Activated CD4-positive, CD25-positive, alpha-beta regulatory T cell (primary cell): ENCODE measurements around the gene ANO1.

Experiments used
- DNase-seq, 4 experiments: peaks; one replicate each; lab custom pipeline; 2025; lab: John Stamatoyannopoulos, UW

Gene ANO1

DNA sequence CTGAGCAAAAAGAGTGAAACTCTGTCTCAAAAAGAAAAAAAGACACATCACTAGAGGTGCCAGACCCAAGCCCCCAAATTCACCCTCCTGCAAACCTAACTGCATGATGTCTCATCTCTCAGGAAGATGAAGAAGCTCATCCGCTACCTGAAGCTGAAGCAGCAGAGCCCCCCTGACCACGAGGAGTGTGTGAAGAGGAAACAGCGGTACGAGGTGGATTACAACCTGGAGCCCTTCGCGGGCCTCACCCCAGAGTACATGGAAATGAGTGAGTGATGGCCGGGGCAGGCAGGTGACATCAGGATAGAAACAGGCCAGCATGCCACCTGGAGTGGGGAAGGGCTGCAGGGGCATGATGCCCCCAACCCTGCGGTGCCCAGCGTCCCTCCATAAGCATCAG is 89.0 kb downstream of the ANO1 start:
- no peak for DNase-seq

DNA sequence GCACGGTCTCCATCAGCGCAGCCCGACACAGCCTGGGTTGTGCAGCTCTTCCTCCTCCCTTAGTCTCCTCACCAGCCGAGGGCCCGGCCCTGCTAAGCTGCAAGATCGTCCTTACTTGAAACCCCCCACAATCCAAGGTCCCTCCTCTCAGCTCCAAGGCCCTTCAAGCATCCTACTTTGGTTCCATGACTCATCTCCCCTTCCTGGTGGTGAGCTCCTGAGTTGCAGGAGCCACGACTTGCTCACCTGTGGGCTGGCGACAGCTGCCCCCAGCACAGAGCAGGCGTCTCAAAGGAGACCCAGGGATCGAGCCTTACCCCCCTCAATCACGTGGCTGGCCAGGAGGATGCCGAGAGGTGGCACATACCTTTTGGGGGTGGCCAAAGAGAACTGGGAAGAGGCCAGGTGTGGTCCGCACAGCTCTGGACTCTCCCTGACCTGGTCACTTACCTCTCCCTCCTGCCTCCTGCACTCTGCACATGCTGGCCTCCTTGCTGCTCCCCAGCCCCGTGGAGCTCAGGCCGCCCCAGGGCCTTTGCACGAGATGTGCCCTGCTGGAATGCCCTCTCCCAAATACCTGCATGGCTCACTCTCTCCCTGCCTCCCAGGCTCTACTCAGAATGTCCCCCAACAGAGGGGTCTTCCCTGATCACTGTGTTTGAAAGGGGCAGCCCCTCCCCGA is 89.7 kb downstream of the ANO1 start:
- no peak for DNase-seq

DNA sequence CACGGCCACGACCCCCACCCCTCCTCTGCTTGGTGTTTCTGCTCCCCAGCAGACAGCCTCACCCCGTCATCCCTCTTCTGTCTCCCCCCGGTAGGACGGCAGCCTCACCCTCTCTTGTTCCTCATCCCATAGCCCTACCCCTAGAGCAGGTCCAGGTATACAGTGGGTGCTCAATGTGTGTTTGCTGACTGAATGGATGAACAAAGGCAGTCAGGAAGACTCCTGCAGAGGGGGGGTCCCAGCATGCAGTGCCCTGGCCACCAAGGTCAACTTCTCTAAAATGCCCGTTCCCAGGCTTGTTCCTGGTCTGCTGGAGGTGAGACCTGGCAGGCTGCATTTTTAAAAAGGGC is 90.3 kb downstream of the ANO1 start:
- no peak for DNase-seq

DNA sequence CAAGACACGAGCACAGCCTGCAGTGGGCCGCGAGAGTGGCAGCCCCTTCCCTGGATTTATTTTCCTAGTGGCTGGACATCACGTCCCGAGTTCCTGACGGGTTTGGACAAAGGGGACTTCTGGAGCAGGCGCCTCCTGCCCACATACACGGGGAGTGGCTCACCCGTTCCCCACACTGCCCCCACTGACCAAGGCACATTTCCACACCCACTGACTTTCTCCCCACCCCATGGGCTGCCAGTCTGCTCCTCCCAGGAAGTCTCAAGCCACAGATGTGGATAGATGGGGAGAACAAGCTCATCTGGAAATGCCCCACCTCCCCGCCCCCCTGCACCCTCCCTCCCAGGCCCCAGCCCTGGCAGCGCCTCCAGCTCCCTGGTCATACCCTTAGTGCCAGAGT is 91.0 kb downstream of the ANO1 start:
- no peak for DNase-seq

DNA sequence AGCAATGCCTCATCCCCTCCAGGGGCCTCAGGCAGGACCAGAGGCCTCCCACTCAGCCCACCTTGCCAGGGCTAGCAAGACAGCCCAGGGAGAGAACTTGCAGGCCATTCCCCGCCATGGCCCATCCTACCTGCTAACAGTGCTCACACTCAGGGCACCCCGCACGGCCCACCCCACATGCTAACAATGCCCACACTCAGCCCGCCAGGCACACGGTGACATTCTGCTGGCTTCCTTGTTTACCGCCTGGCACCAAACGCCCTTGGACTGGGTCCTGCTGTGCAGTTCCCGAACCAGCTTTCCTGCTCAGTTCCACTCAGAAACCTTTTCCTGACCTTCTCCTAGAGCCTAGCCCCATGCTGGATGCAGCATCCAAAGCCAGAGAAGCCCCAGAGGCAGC is 91.5 kb downstream of the ANO1 start:
- no peak for DNase-seq

DNA sequence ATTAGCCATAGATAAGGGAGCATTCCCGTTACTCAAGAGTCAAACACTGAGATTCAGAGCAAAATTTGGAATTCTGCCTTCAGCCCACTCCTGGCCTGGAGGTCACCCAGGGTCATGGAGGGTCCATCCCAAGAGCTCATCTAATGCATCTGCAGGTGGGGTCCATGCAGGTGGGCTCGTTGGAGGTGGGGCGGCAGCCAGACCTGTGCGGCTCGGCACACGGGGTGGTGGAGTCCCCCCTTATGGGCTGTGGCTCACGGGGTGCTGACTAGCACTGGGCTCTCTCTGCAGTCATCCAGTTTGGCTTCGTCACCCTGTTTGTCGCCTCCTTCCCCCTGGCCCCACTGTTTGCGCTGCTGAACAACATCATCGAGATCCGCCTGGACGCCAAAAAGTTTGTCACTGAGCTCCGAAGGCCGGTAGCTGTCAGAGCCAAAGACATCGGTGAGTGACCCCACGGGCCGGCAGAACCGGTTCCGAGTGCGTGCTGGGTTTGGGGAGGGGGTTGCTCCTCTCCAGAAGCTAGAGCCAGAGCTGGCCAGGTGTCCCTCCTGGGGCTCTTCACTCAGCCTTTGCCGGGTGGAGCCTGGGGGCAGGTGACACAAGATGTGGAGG is 92.6 kb downstream of the ANO1 start:
- DNase-seq: no peak

DNA sequence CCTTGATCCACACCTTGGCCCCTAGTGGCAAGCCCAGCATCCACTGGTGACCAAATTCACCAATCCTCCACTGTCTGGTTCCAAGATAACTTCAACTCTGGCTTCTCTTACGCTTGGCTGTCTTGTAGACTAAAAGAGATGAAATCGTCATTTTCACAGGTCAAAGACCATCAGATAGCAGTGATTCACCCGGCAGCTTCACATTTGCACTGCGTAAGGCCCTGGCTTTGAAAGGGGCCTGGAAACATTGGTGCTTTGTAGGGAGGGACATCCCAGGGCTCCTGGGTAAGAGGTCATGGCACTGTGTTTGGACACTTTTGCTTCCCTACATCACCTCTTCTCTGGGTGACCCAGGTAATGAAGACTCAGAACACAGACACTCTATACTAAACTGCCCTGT is 94.9 kb downstream of the ANO1 start:
- no peak for DNase-seq

DNA sequence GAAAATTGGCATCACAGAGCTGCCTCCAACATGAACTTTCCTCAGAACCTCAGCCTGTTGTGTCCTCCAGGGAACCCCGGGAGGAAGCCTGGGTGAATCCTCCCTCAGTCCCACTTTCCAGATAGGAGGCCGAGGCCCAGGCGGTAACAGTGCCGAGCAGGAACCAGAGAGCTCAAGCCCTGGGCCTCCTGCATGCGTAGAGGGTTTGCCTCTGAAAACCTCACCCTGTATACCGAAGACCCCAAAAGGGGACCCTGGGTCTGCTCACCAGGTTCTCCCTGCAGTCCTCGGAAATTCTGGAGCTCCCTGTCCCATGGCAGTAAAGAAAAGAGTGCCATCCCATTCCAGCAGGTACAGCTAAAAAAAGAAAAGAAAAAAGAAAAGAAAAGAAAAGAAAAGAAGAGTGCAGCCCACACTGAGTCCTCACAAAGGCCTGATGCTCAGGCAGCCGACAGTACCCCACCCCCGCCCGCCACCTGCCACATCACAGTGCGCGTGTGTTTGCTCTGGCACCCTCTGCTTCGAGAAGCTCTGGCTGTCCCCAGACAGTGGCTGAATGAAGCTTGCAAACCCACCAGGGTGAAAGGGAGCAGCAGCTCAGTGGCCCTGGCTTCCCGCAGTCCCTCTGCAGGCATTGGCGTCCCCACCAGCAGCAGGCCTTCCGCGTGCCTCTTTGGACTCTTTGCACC is 96.6 kb downstream of the ANO1 start:
- DNase-seq: no peak

DNA sequence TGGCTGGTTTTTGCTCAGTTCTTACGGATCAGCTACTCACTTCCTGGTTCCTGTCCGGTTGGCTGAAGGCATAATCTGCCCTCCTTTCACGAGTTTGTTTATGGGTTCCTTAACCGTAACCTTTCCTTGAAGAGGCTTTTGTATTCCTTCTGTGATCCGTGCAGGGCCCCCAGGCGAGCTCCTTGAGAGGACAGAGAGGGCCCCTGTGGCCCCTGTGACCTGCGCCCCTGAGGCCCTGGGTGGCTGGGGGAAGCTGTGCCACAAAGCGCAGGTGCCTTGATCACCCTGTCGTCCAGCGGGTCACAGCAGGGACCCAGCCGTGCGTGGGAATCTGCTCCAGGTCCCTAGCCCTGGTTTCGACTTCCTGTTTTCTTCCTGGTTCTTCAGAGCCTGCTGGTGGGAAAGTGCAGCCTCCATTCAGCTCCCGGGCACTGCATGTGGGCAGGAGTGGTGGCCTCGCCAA is 97.2 kb downstream of the ANO1 start:
- DNase-seq: no peak

DNA sequence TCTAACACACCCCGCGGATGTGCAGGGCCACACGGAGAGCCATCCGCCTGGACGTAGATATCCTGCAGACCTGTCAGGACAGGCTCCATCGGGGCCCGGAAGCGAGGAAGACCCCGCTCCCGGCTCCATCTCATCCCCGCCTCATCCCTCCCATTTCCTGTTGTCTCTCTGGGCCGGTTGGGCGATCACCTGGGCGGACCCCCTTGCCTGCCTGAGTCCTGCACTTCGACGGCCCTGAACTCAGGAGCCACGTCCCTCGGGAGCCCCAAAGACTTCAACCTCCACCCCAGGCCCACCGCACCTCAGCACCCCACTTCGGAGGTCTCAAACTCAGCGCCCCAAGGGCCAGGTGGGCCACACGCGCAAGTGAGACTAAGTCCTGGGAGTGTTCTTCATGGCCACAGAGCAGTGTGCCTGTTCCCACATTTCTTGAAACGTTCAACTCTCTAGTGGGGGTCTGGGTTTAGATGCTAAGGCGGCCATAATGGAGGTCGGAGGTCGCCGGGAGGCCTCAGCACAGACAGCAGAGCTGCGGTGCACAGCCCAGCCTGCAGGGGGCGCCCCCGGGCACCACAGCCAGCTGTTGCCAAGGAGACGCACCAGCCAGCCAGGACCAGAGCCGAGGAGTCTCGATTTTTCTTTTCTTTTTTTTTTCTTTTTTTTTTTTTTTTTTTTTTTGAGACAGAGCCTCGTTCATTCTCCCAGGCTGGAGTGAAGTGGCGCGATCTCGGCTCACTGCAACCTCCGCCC is 99.0 kb downstream of the ANO1 start:
- peak; percentile 8 to 25 (median 14) for DNase-seq

DNA sequence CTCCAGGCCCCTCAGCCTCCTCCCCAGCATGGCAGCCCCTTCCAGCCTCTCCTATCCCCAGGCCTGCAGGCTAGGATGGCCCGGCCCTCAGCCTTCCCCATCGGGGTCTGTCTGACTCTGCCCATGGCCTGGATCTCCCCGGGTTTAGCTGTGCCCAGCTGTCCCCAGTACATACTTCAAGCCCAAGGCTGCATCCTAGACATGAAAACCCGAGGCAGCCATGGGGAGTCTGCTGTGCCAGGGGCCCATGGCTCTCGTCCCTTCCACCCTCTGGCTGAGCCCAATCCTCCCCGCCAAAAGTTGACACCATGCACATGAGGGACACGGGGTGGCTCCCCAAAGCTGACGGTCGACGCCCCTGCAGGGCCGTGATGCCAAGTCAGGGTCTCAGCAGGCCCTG is 102.8 kb downstream of the ANO1 start:
- DNase-seq: no peak

DNA sequence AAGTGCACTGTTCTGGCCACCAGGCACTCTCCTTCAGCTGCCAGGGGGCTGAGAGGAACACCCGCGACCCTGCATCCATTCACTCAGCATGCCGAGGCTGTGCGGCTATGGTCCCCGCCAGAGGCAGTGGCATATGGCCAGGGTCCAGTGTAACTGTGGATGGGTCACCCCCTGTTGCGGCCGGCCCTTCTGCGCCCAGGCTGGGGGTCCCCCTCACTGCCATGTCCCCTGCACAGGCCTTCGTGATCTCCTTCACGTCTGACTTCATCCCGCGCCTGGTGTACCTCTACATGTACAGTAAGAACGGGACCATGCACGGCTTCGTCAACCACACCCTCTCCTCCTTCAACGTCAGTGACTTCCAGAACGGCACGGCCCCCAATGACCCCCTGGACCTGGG is 104.1 kb downstream of the ANO1 start:
- no peak for DNase-seq

DNA sequence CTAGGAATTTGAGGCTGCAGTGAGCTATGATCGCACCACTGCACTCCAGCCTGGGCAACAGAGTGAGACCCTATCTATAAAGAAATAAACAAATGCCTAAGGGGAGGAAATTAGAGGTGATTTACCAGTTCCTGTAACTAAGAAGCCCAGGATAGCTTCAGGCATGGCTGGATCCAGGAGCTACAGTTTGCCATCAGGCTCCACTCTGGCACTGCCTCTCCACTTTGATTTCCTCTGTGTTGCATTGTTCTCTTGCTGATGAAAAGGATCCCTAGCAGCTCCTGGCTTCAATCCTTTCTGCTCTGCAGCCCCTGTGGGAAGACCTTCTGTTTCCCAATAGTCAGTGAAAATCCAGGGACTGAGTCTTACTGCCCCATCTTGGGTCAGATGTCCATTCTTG is 104.9 kb downstream of the ANO1 start:
- no peak for DNase-seq

DNA sequence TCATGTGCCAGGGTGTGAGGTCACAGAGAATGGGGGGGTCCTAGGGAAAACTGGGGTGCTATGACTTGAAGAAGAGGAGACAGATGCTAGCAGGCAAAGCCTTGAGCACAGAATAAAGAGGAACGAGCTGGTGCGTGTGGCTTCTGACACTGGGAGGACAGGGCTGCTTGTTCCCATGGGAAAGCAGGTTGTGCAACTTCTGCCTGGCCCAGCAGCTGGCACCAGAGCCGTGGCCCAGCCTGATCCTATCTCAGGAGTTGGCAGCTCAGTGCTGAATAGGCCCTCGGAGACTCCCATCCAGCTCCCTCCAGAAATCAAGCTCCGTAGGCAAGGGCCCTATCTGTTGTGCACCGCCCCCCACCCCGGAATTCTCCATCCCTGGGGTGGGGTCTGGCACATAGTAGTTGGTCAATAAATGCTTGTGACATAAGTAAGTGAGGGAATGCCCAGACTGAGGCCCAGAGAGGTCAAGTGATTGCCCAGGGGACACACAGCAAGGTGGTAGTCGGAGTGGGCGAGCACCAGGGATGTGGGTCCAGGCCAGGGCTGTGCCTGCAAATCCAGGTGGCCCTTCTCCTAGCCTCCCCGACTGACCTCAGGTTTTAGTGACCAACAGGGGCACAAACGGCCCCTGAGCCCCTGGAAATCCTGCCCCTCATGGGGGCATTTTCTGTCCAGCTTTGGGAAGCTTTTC is 105.5 kb downstream of the ANO1 start:
- no peak for DNase-seq

DNA sequence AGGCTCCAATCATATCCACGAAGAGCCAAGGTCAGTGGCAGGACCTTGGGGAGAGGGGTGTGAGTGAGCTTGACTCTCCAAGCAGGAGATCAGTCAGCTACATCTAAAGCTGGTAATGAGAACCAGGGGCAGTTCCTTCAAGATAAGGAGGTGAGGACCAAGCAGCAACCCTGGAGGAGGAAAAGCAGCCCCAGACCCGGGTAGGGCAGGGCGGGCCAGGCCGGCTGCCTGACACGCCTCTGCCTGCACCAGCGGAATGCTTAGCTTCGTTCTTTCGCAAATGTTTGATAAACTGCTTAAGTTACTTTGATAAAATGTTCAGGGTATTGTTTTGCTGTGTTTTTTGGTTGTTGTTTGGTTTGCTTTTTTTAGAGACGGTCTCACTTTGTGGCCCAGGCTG is 106.3 kb downstream of the ANO1 start:
- no peak for DNase-seq

DNA sequence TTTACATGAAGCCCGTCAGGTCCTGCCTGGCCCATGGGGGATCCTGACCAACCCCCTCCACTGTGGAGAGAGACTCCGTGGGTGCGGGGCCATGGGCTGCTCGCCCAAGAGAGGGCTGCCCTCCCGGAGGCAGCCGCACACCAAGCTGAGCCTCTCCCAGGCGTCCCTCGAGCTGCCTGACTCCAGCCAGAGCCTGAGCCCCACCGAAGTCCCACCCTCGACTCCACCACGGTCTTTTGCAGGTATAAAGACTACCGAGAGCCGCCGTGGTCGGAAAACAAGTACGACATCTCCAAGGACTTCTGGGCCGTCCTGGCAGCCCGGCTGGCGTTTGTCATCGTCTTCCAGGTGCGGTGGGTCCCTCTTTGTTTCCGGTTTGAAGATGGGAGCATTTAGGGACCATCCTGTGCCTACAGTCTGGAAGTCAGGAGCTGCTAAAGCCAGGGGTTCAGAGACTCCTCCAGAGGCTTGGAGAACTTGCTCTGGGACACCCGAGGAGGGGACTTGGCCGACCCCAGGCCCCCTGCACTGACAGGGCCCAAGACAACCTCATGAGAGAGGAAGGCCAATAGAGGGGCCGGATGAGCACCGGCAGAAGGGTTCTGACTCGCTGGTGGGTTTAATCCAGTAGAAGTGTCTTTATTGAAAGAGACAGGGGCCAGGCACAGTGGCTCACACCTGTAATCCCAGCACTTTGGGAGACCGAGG is 107.4 kb downstream of the ANO1 start:
- no peak for DNase-seq

DNA sequence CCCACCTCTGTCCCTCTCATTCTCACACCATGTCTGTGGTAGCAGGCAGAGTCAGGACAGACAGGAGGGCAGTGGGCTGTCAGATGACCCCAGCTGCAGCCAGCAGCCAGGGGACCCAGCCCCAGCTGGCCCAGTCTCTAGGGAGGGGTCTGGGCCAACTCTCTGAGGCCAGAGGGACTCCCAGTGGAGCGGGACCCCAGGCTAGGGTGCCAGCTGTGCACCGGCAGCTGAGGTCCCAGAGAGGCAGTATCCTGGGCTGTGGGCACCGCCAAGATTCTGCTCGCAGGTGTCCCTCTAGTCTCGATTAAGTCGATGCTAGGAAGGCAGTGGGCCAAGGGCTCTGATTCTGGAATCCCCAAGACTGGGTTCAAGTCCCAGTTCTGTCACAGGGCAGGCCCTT is 108.3 kb downstream of the ANO1 start:
- DNase-seq: no peak

DNA sequence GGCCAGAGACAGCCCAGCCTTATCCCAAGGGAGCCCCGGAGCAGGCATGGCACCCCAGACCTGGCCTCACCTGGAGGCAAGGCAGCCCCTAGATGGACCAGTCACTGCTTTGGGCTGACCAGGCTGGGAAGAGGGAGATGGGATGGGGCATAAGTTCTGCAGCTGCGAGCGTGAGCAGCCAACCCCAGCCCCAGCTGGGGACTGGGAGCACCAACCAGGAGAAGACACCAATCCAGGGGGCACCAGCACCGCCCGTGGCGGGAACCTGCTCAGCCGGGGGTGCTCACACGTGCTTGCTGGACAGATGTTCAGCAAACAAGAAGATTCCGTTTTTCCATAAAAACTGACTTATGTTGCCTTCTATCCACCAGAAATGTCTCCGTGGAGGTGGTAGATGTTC is 108.8 kb downstream of the ANO1 start:
- no peak for DNase-seq

DNA sequence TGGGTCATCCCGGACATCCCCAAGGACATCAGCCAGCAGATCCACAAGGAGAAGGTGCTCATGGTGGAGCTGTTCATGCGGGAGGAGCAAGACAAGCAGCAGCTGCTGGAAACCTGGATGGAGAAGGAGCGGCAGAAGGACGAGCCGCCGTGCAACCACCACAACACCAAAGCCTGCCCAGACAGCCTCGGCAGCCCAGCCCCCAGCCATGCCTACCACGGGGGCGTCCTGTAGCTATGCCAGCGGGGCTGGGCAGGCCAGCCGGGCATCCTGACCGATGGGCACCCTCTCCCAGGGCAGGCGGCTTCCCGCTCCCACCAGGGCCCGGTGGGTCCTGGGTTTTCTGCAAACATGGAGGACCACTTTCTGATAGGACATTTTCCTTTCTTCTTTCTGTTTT is 109.7 kb downstream of the ANO1 start:
- no peak for DNase-seq

DNA sequence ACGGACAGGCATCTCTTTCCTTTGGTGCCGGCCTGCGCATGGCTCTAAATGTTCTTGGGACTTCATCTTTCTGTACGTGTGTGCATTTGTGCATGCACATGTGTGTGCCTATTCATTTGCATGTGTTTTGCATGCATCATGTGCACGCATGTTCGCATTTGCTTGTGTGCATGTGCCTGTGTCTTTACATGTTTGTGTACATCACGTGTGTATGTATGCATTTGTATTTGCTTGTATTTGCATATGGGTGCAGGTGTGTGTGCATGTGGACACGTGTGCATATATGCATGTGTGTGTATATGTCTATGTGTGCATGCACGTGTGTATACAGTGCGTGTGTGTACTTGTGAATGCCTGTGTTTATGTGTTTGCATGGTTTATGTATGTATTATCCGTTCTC is 111.5 kb downstream of the ANO1 start:
- DNase-seq: no peak

DNA sequence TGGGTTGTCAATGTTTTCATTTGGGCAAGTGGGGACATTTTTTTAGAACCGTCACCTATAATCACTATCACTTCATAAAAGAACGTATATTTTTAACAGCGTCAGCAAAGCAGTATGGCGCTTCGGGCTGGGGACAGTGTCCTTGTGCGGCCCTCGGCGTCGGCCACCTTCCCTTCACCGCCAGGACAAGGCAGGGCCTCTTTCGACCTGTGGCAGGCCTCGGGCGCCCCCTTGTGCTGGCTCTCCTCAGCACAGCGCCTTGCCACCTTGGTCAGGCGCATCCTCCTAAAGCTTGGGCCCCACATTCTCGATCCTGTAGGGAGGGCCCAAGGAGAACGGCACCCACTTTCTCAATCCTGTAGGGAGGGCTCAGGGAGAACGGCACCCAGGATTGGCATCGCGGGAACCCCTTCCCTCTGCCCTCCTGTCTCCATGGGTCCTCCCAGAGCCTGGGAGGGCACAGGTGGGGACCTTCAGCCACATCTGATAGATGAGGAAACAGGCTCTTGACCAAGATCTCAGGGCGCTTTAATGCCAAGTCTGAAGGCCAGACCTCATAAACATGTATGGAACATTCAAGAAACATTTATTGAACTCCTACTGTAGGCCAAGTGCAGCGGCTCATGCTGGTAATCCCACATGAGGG is 113.5 kb downstream of the ANO1 start:
- DNase-seq: peak in 3 of 4 experiments; percentile 24
